Liver (tissue), 9 donors: ENCODE measurements around the gene APOA5. TPM values are rescaled to one million over a fixed set of nuclear protein-coding genes. Genes with fewer than 3 reads are reported as not detected.

Experiments
- DNase-seq: peaks from one replicate; pipeline ENCODE4 v3.0.0-alpha.2; 2017; ENCODE audit warnings: low spot score
- H3K27ac ChIP-seq, 2 donors: one replicate each; pipeline ENCODE4 v1.7.0; 2013; ENCODE audit warnings: inconsistent platforms in 2 of 2, low read length in 2 of 2, control low read depth in 1 of 2, low read depth in 1 of 2, mild to moderate bottlenecking in 1 of 2
- H3K27me3 ChIP-seq, 4 donors: one replicate each; pipeline versions ENCODE4 v1.6.1 to v1.7.0; 2013; ENCODE audit warnings: low read length in 3 of 4, inconsistent platforms in 1 of 4, mild to moderate bottlenecking in 1 of 4, moderate library complexity in 1 of 4; ENCODE audit not compliant: control insufficient read depth in 4 of 4, insufficient read depth in 4 of 4
- H3K36me3 ChIP-seq, 4 donors: one replicate each; pipeline versions ENCODE4 v1.6.1 to v1.7.0; 2013; ENCODE audit warnings: low read length in 3 of 4, mild to moderate bottlenecking in 3 of 4, low read depth in 1 of 4, moderate library complexity in 1 of 4; ENCODE audit not compliant: control insufficient read depth in 4 of 4, insufficient read depth in 3 of 4
- H3K4me1 ChIP-seq, 4 donors: one replicate each; pipeline versions ENCODE4 v1.6.1 to v1.7.0; 2013; ENCODE audit warnings: low read length in 3 of 4, mild to moderate bottlenecking in 3 of 4, moderate library complexity in 1 of 4; ENCODE audit not compliant: control insufficient read depth in 4 of 4, insufficient read depth in 4 of 4
- H3K4me3 ChIP-seq, 3 donors: one replicate each; pipeline versions ENCODE4 v1.6.1 to v1.7.0; 2013; ENCODE audit warnings: low read length in 3 of 3, control low read depth in 1 of 3, low read depth in 1 of 3, mild to moderate bottlenecking in 1 of 3
- H3K9ac ChIP-seq, 2 donors: one replicate each; pipeline ENCODE4 v1.7.0; 2013; ENCODE audit warnings: low read length in 2 of 2, mild to moderate bottlenecking in 2 of 2, moderate library complexity in 2 of 2, control low read depth in 1 of 2, low read depth in 1 of 2
- H3K9me3 ChIP-seq, 4 donors: one replicate each; pipeline versions ENCODE4 v1.6.1 to v1.7.0; 2013; ENCODE audit warnings: low read length in 3 of 4; ENCODE audit not compliant: control insufficient read depth in 4 of 4
- CTCF ChIP-seq: fragments of 150-350 bp; IDR thresholded peaks from 2 replicates; pipeline ENCODE4 v1.5.1; 2017; ENCODE audit warnings: improper control_type of control experiment, low read depth, low read length; ENCODE audit not compliant: missing input control
- EGR1 ChIP-seq, 2 donors: IDR thresholded peaks; 2 replicates each; pipeline ENCODE4 v1.6.1; 2016 to 2018; ENCODE audit warnings: antibody characterized with exemption in 2 of 2, low read depth in 2 of 2
- FOXA1 ChIP-seq: IDR thresholded peaks from 2 replicates; pipeline ENCODE4 v1.6.1; 2016; ENCODE audit warnings: antibody characterized with exemption
- FOXA2 ChIP-seq: IDR thresholded peaks from 2 replicates; pipeline ENCODE4 v1.6.1; 2016; ENCODE audit warnings: antibody characterized with exemption
- GABPA ChIP-seq, 2 donors: IDR thresholded peaks in 1 of 2; conservative IDR thresholded peaks in 1 of 2; 2 replicates each; pipeline ENCODE4 v1.6.1; 2016; ENCODE audit warnings: antibody characterized with exemption in 2 of 2, mild to moderate bottlenecking in 1 of 2, moderate library complexity in 1 of 2
- JUND ChIP-seq, 2 donors: IDR thresholded peaks; 2 replicates each; pipeline ENCODE4 v1.6.1; 2016; ENCODE audit warnings: antibody characterized with exemption in 2 of 2
- NR2F2 ChIP-seq: IDR thresholded peaks from 2 replicates; pipeline ENCODE4 v1.6.1; 2016; ENCODE audit warnings: antibody characterized with exemption
- RAD21 ChIP-seq, 2 donors: IDR thresholded peaks; 2 replicates each; pipeline ENCODE4 v1.6.1; 2016; ENCODE audit warnings: antibody characterized with exemption in 2 of 2, mild to moderate bottlenecking in 2 of 2
- REST ChIP-seq: IDR thresholded peaks from 2 replicates; pipeline ENCODE4 v1.6.1; 2016; ENCODE audit warnings: antibody characterized with exemption, mild to moderate bottlenecking
- RXRA ChIP-seq, 2 donors: IDR thresholded peaks; 2 replicates each; pipeline ENCODE4 v1.6.1; 2017 to 2018; ENCODE audit warnings: antibody characterized with exemption in 2 of 2, mild to moderate bottlenecking in 1 of 2
- SP1 ChIP-seq: IDR thresholded peaks from 2 replicates; pipeline ENCODE4 v1.6.1; 2018; ENCODE audit warnings: antibody characterized with exemption, mild to moderate bottlenecking
- TAF1 ChIP-seq: conservative IDR thresholded peaks from 2 replicates; pipeline ENCODE4 v1.6.1; 2016; ENCODE audit warnings: antibody characterized with exemption, mild to moderate bottlenecking
- WGBS: extraction: QIAGEN DNeasy Blood & Tissue Kit; methylation state at CpG from one replicate; pipeline ENCODE4 v1.1.7; 2013; 5-methylcytosine and 5-hydroxymethylcytosine counted together
- polyA plus RNA-seq, 2 donors: library from polyadenylated mRNA; stranded (reverse) in 1 of 2; unstranded in 1 of 2; fragments of 200-250 nt in 1 of 2; fragments of >200 nt in 1 of 2; fragmentation: Nextera tagmentation in 1 of 2; extraction: Ambion mirVana in 1 of 2; gene quantifications; one replicate each; pipeline versions ENCODE4 v1.2.1 to v1.2.3, GENCODE V29; 2013 to 2015
- total RNA-seq, 2 donors: library from RNA; depleted of rRNA; stranded (reverse); fragments of >200 nt; gene quantifications; one replicate each; pipeline ENCODE4 v1.2.3, GENCODE V29; 2014
- TF ChIP-seq, protein P1 (sequence below): IDR thresholded peaks from 2 replicates; pipeline ENCODE4 v1.6.1; 2016; ENCODE audit warnings: antibody characterized with exemption
- donor health status: healthy.
- donor health status: healthy.
- donor health status: healthy.
- donor health status: healthy.
- donor health status: healthy.

The APOA5 gene
- total and polyA plus RNA-seq, 4 donors: 7.3 to 1,045 (median 739) TPM

DNA sequence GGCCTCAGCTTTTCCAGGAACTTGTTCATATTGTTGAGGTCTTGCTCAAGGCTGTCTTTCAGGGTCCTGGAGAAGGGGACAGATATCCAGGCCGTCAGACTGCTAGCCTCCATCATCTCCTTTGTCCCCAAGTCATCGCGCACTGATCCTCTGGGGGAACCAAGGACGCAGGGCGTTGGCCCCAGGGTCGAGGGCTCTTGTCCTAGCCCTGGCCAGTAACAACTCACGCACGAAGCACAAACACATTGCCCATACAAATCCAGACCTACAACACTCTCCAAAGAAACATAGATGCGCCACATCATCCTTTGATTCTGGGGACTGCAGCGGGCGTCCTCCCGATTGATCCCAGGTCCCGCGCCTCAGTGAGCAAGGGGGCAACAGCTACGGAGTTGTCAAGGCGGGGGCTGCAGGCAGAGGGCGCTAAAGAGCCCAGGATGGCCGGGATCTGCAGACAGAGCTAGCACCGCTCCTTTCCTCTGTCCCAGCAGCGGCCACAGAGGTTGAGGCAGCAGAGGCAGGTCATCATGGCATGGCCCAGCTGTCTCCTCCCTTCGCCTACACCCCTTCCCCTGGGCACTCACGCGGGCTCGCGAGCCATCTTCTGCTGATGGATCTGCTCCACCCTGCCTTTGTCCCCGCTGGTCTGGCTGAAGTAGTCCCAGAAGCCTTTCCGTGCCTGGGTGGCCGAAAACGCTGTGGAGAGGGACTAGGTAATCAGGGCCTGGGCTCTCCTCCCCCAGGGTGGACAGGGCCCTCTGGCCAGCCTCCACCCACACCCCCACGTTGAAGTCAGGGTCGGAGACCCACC lies 472 bp downstream of the APOA5 start:
- no peaks in the 10 kb centered on the region for H3K9me3 ChIP-seq
- peak overlapping the region; percentile 38 to 78 (median 42) for H3K4me3 ChIP-seq
- DNase-seq: peak; percentile 85
- peaks cover 0 to 3% (median 1%) of the 10 kb centered on the region in 4 donors for H3K36me3 ChIP-seq
- peaks cover 0 to 64% (median 54%) of the 10 kb centered on the region in 4 donors for H3K4me1 ChIP-seq
- H3K9ac ChIP-seq: peak overlapping the region; percentile 39 to 71
- no peaks in the 10 kb centered on the region for H3K27me3 ChIP-seq
- H3K27ac ChIP-seq: peak overlapping the region; percentile 73 to 84
- WGBS: 12% methylated on average over 31 of the region's 31 CpGs
- TF ChIP-seq JUND (IDR thresholded peaks at IDR 0.05) (no peak), REST (peak; percentile 38), FOXA2 (no peak), SP1 (no peak), NR2F2 (no peak), CTCF (peak; percentile 78), FOXA1 (no peak), RXRA (IDR thresholded peaks at IDR 0.05) (peak; percentile 41 to 64), GABPA (IDR thresholded peaks at IDR 0.05 in 1 of 2, conservative IDR thresholded peaks at IDR 0.05 in 1 of 2) (no peak), TAF1 (peak; percentile 42), RAD21 (IDR thresholded peaks at IDR 0.05) (peak; percentile 84 to 94), EGR1 (IDR thresholded peaks at IDR 0.05; ENCODE audit: low read depth in 2 of 2) (no peak)
- TF ChIP-seq, protein P1, sequence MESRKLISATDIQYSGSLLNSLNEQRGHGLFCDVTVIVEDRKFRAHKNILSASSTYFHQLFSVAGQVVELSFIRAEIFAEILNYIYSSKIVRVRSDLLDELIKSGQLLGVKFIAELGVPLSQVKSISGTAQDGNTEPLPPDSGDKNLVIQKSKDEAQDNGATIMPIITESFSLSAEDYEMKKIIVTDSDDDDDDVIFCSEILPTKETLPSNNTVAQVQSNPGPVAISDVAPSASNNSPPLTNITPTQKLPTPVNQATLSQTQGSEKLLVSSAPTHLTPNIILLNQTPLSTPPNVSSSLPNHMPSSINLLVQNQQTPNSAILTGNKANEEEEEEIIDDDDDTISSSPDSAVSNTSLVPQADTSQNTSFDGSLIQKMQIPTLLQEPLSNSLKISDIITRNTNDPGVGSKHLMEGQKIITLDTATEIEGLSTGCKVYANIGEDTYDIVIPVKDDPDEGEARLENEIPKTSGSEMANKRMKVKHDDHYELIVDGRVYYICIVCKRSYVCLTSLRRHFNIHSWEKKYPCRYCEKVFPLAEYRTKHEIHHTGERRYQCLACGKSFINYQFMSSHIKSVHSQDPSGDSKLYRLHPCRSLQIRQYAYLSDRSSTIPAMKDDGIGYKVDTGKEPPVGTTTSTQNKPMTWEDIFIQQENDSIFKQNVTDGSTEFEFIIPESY: no peak
